HCT116 (cell line): ENCODE data around the gene ABHD16A. TPM values are rescaled to one million over a fixed set of nuclear protein-coding genes. Genes with fewer than 3 reads are reported as not detected.

Experiments used
- ATAC-seq: fragments of 200-7000 bp; cut with Tn5 transposase; 2 replicates; pipeline ENCODE4 v1.9.1; 2020; ENCODE audit warnings: mild to moderate bottlenecking, moderate library complexity
- BruUV-seq: library from RNA; stranded (reverse); fragments of 400-500 nt; replicated peaks from 2 replicates; lab custom pipeline; 2021; lab: Mats Ljungman, UMichigan
- CTCF ChIA-PET: fragments of 300-600 bp; sonication (Branson Sonifier 250); formaldehyde crosslinking; loops from one replicate; lab custom pipeline; 2021; ENCODE audit warnings: antibody characterized with exemption; lab: Charles Lee
- POLR2A ChIA-PET: fragments of 300-600, 350-600 bp; sonication (Branson Sonifier 250); formaldehyde crosslinking; loops from one replicate; lab custom pipeline; 2021; ENCODE audit warnings: antibody characterized with exemption; lab: Charles Lee
- RAD21 ChIA-PET, 2 experiments: fragments of 300-600 bp; sonication (Branson Sonifier 250); formaldehyde crosslinking; loops; one replicate each; lab custom pipeline; 2023; ENCODE audit warnings: low total read pairs in 2 of 2; ENCODE audit not compliant: uncharacterized antibody in 2 of 2, unreplicated experiment in 2 of 2, low non-redundant PET in 1 of 2; lab: Charles Lee
- DNase-seq: peaks from one replicate; pipeline ENCODE4 v3.0.0-alpha.2; 2010; ENCODE audit warnings: low read depth, low spot score
- H2AFZ ChIP-seq: fragments of 200-600 bp; shearing (Covaris generic), sonication (generic); 2 replicates; pipeline ENCODE4 v1.6.1; 2017; ENCODE audit warnings: low read depth, mixed run types, mixed read lengths, antibody characterized with exemption, low read length; ENCODE audit not compliant: poor library complexity, severe bottlenecking
- H3K27ac ChIP-seq: 2 replicates; pipeline ENCODE4 v1.5.1; 2012; ENCODE audit warnings: low read depth, low read length
- H3K27me3 ChIP-seq: fragments of 200-600 bp; sonication (generic); 2 replicates; pipeline ENCODE4 v1.6.1; 2016; ENCODE audit warnings: mixed run types, low read length, mixed read lengths; ENCODE audit not compliant: insufficient read depth
- H3K36me3 ChIP-seq, 2 experiments: fragments of 200-500 bp in 1 of 2; fragments of 200-600 bp in 1 of 2; sonication (Bioruptor generic) in 1 of 2; sonication (generic) in 1 of 2; 2 replicates each; pipeline versions ENCODE4 v1.5.1 to v1.6.1; 2014 to 2016; ENCODE audit warnings: low read length in 2 of 2, inconsistent platforms in 1 of 2, mixed read lengths in 1 of 2, mixed run types in 1 of 2; ENCODE audit not compliant: insufficient read depth in 2 of 2, control insufficient read depth in 1 of 2
- H3K4me1 ChIP-seq, 2 experiments: fragments of 200-600 bp in 1 of 2; sonication (generic) in 1 of 2; 2 replicates each; pipeline versions ENCODE4 v1.5.1 to v1.6.1; 2012 to 2017; ENCODE audit warnings: low read length in 2 of 2, inconsistent platforms in 1 of 2, mild to moderate bottlenecking in 1 of 2, mixed read lengths in 1 of 2, mixed run types in 1 of 2, moderate library complexity in 1 of 2; ENCODE audit not compliant: insufficient read depth in 2 of 2, control insufficient read depth in 1 of 2
- H3K4me2 ChIP-seq: fragments of 200-600 bp; sonication (generic); 2 replicates; pipeline ENCODE4 v1.6.1; 2017; ENCODE audit warnings: mixed run types, low read length, mixed read lengths
- H3K4me3 ChIP-seq, 2 experiments: fragments of 200-600 bp in 1 of 2; sonication (generic) in 1 of 2; replicated peaks in 1 of 2; 2 replicates each; pipeline ENCODE4 v1.5.1; 2011 to 2016; ENCODE audit warnings: low read length in 2 of 2, control low read depth in 1 of 2, low read depth in 1 of 2, mild to moderate bottlenecking in 1 of 2, mixed read lengths in 1 of 2, mixed run types in 1 of 2
- H3K79me2 ChIP-seq: fragments of 200-600 bp; sonication (generic); 2 replicates; pipeline ENCODE4 v1.6.1; 2017; ENCODE audit warnings: mild to moderate bottlenecking, mixed run types, low read length, moderate library complexity, mixed read lengths; ENCODE audit not compliant: insufficient read depth
- H3K9ac ChIP-seq: fragments of 200-600 bp; sonication (generic); 2 replicates; pipeline ENCODE4 v1.6.1; 2016; ENCODE audit warnings: low read length, mixed read lengths
- H3K9me2 ChIP-seq: fragments of 200-600 bp; sonication (generic), shearing (Covaris generic); 2 replicates; pipeline ENCODE4 v1.6.1; 2017; ENCODE audit warnings: mixed run types, mild to moderate bottlenecking, moderate library complexity; ENCODE audit not compliant: insufficient read depth
- H3K9me3 ChIP-seq, 2 experiments: fragments of 200-500 bp in 1 of 2; fragments of 200-600 bp in 1 of 2; sonication (Bioruptor generic) in 1 of 2; sonication (generic) in 1 of 2; 2 replicates each; pipeline ENCODE4 v1.6.1; 2014 to 2017; ENCODE audit warnings: low read length in 2 of 2, mixed read lengths in 2 of 2, inconsistent platforms in 1 of 2, low read depth in 1 of 2, mild to moderate bottlenecking in 1 of 2, mixed run types in 1 of 2, moderate library complexity in 1 of 2; ENCODE audit not compliant: control insufficient read depth in 1 of 2, insufficient read depth in 1 of 2
- H4K20me1 ChIP-seq: fragments of 200-600 bp; sonication (generic), shearing (Covaris generic); 2 replicates; pipeline ENCODE4 v1.6.1; 2017; ENCODE audit warnings: mixed run types, mild to moderate bottlenecking, moderate library complexity; ENCODE audit not compliant: insufficient read depth
- ELF1 ChIP-seq: IDR thresholded peaks from 2 replicates; pipeline ENCODE4 v1.6.1; 2012; ENCODE audit warnings: low read depth, borderline replicate concordance
- EZH2phosphoT487 ChIP-seq: fragments of 200-600 bp; IDR thresholded peaks from 2 replicates; pipeline ENCODE4 v1.6.1; 2018; ENCODE audit warnings: antibody characterized with exemption, borderline replicate concordance
- SIN3A ChIP-seq: IDR thresholded peaks from 2 replicates; pipeline ENCODE4 v1.6.1; 2012; ENCODE audit warnings: low read depth
- SP1 ChIP-seq: IDR thresholded peaks from 2 replicates; pipeline ENCODE4 v1.6.1; 2012; ENCODE audit warnings: low read depth
- ZFX ChIP-seq: fragments of 450-650 bp; IDR thresholded peaks from 2 replicates; pipeline ENCODE4 v1.6.1; 2017
- ZNF274 ChIP-seq: fragments of 200-500 bp; sonication (Bioruptor generic); IDR thresholded peaks from 2 replicates; pipeline ENCODE4 v1.6.1; 2014; ENCODE audit warnings: mild to moderate bottlenecking, low read depth, low read length, inconsistent platforms
- intact Hi-C: fragments of 100-400 bp; cut with micrococcal nuclease; formaldehyde crosslinking; loops from 2 replicates; pipeline ENCODE4 v1.10.0; 2022
- total RNA-seq: library from RNA; stranded (reverse); gene quantifications from one replicate; pipeline ENCODE4 v1.2.1, GENCODE V29; 2021; ENCODE audit not compliant: unreplicated experiment
- TF ChIP-seq, protein P1 (sequence below): IDR thresholded peaks from 2 replicates; pipeline ENCODE4 v1.6.1; 2012; ENCODE audit warnings: low read depth
- TF ChIP-seq, protein P2 (sequence below), 3 experiments: fragments of 200-600 bp in 1 of 3; sonication (generic) in 1 of 3; IDR thresholded peaks in 2 of 3; conservative IDR thresholded peaks in 1 of 3; 2 replicates each; pipeline ENCODE4 v1.5.1; 2012 to 2017; ENCODE audit warnings: low read depth in 2 of 3, low read length in 2 of 3, antibody characterized with exemption in 1 of 3, borderline replicate concordance in 1 of 3, control low read depth in 1 of 3, mild to moderate bottlenecking in 1 of 3, mixed read lengths in 1 of 3, mixed run types in 1 of 3, moderate library complexity in 1 of 3; ENCODE audit not compliant: insufficient read depth in 1 of 3

Gene ABHD16A
- total RNA-seq, 1 experiment from 2014 or later = 32.4 TPM

DNA sequence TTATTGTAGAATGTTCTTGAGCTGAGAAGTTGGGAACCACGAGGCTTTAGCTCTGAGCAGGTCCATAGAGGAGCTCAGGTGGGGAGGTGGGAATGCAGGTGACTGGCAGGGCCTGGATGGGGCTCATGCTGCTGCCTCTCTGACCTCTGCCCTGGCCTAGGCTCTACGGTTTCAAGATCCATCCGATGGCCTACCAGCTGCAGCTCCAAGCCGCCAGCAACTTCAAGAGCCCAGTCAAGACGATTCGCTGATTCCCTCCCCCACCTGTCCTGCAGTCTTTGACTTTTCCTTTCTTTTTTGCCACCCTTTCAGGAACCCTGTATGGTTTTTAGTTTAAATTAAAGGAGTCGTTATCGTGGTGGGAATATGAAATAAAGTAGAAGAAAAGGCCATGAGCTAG is 33.4 kb downstream of the ABHD16A start, which contains the start of gene LY6G5B:
Gene LY6G5B (plus strand): TSS at position 301 of the 400 bp plus-strand sequence. CDS start 975 bp downstream, outside the sequence.
- Histone ChIP-seq H3K9me2 (no peaks in the 10 kb centered on the region), H3K4me1 (peaks cover 0 to 5% of the 10 kb centered on the region in 2 experiments; a peak in 2 of 4 replicates), H3K9me3 (no peaks in the 10 kb centered on the region), H3K4me2 (no peak within 1 kb of the TSS), H4K20me1 (no peaks in the 10 kb centered on the region), H3K36me3 (peaks cover 38 to 48% of the 10 kb centered on the region in 2 experiments), H3K27me3 (no peaks in the 10 kb centered on the region), H2AFZ (no peak within 1 kb of the TSS), H3K27ac (no peak within 1 kb of the TSS), H3K9ac (no peak within 1 kb of the TSS), H3K79me2 (peaks cover 43% of the 10 kb centered on the region), H3K4me3 (no peak within 1 kb of the TSS)
- intact Hi-C loops = loop anchor here (5.0 kb wide), 2 partner anchors 68 to 228 kb away; partner anchors contain the start of genes CLIC1 and EHMT2
- RAD21 ChIA-PET = no interaction called here
- BruUV-seq = no TSS peak
- TF ChIP-seq, protein P1, sequence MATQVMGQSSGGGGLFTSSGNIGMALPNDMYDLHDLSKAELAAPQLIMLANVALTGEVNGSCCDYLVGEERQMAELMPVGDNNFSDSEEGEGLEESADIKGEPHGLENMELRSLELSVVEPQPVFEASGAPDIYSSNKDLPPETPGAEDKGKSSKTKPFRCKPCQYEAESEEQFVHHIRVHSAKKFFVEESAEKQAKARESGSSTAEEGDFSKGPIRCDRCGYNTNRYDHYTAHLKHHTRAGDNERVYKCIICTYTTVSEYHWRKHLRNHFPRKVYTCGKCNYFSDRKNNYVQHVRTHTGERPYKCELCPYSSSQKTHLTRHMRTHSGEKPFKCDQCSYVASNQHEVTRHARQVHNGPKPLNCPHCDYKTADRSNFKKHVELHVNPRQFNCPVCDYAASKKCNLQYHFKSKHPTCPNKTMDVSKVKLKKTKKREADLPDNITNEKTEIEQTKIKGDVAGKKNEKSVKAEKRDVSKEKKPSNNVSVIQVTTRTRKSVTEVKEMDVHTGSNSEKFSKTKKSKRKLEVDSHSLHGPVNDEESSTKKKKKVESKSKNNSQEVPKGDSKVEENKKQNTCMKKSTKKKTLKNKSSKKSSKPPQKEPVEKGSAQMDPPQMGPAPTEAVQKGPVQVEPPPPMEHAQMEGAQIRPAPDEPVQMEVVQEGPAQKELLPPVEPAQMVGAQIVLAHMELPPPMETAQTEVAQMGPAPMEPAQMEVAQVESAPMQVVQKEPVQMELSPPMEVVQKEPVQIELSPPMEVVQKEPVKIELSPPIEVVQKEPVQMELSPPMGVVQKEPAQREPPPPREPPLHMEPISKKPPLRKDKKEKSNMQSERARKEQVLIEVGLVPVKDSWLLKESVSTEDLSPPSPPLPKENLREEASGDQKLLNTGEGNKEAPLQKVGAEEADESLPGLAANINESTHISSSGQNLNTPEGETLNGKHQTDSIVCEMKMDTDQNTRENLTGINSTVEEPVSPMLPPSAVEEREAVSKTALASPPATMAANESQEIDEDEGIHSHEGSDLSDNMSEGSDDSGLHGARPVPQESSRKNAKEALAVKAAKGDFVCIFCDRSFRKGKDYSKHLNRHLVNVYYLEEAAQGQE = no peak
- TF ChIP-seq SP1 = no peak
- TF ChIP-seq, protein P2, sequence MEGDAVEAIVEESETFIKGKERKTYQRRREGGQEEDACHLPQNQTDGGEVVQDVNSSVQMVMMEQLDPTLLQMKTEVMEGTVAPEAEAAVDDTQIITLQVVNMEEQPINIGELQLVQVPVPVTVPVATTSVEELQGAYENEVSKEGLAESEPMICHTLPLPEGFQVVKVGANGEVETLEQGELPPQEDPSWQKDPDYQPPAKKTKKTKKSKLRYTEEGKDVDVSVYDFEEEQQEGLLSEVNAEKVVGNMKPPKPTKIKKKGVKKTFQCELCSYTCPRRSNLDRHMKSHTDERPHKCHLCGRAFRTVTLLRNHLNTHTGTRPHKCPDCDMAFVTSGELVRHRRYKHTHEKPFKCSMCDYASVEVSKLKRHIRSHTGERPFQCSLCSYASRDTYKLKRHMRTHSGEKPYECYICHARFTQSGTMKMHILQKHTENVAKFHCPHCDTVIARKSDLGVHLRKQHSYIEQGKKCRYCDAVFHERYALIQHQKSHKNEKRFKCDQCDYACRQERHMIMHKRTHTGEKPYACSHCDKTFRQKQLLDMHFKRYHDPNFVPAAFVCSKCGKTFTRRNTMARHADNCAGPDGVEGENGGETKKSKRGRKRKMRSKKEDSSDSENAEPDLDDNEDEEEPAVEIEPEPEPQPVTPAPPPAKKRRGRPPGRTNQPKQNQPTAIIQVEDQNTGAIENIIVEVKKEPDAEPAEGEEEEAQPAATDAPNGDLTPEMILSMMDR (IDR thresholded peaks at IDR 0.05 in 2 of 3, conservative IDR thresholded peaks at IDR 0.05 in 1 of 3; ENCODE audit: borderline replicate concordance in 1 of 3, insufficient read depth in 1 of 3, low read depth in 2 of 3, low read length in 2 of 3) = no peak
- TF ChIP-seq SIN3A = no peak
- no peak for TF ChIP-seq EZH2phosphoT487
- TF ChIP-seq ZFX = no peak
- TF ChIP-seq ZNF274 = no peak
- no peak for TF ChIP-seq ELF1
- no peak for ATAC-seq
- POLR2A ChIA-PET = interaction anchor here (1.0 to 1.2 kb wide), 2 partner anchors 9 to 18 kb away, joined by 3 read pairs; partner anchors contain the start of gene C6orf47
- CTCF ChIA-PET = no interaction called here
- DNase-seq = no peak
